Endothelial cell of umbilical vein (primary cell): Measurements from ENCODE around the gene IGF2BP2. TPM values are rescaled to one million over a fixed set of nuclear protein-coding genes. Genes with fewer than 3 reads are reported as not detected.

Experiments used
- BruUV-seq: library from RNA; stranded (reverse); fragments of 400-500 nt; replicated peaks from 2 replicates; lab custom pipeline; 2021; lab: Mats Ljungman, UMichigan
- CTCF ChIA-PET: fragments of 300-600, 350-600 bp; sonication (Branson Sonifier 250); formaldehyde crosslinking; loops from one replicate; lab custom pipeline; 2021; ENCODE audit warnings: antibody characterized with exemption, inconsistent platforms; lab: Charles Lee
- POLR2A ChIA-PET: fragments of 300-600, 350-600 bp; sonication (Branson Sonifier 250); formaldehyde crosslinking; loops from one replicate; lab custom pipeline; 2021; ENCODE audit warnings: antibody characterized with exemption, inconsistent platforms; lab: Charles Lee
- DNase-seq: peaks from one replicate; pipeline ENCODE4 v3.0.0-alpha.2; 2011; ENCODE audit warnings: low read depth, low spot score
- FAIRE-seq: peaks from 2 replicates; lab custom pipeline; 2011; peaks lifted over from hg19 to GRCh38; lab: Jason Lieb, UNC
- H2AFZ ChIP-seq: 2 replicates; pipeline ENCODE4 v1.6.0; 2012; ENCODE audit warnings: low read depth, low read length, control low read depth, inconsistent platforms
- H3K27ac ChIP-seq: 2 replicates; pipeline ENCODE4 v1.5.1; 2011; ENCODE audit warnings: low read depth, mild to moderate bottlenecking, control low read depth, low read length, moderate library complexity; ENCODE audit not compliant: insufficient read depth
- H3K27me3 ChIP-seq, 2 experiments: 2 replicates each; pipeline versions ENCODE4 v1.6.0 to v1.6.1; 2011; ENCODE audit warnings: low read length in 2 of 2, mixed read lengths in 1 of 2; ENCODE audit not compliant: control insufficient read depth in 2 of 2, insufficient read depth in 2 of 2
- H3K36me3 ChIP-seq, 2 experiments: 2 replicates in 1 of 2; 3 replicates in 1 of 2; pipeline ENCODE4 v1.5.1; 2011; ENCODE audit warnings: low read length in 2 of 2, mild to moderate bottlenecking in 1 of 2, moderate library complexity in 1 of 2; ENCODE audit not compliant: control insufficient read depth in 2 of 2, insufficient read depth in 2 of 2; ENCODE audit errors: extremely low read depth in 1 of 2
- H3K4me1 ChIP-seq: 3 replicates; pipeline ENCODE4 v1.5.1; 2011; ENCODE audit warnings: mild to moderate bottlenecking, low read length; ENCODE audit not compliant: control insufficient read depth, insufficient read depth; ENCODE audit errors: extremely low read depth
- H3K4me2 ChIP-seq: 2 replicates; pipeline ENCODE4 v1.6.1; 2011; ENCODE audit warnings: low read length, control low read depth, mixed read lengths; ENCODE audit not compliant: insufficient read depth
- H3K4me3 ChIP-seq, 3 experiments: fragments of 200-600 bp in 1 of 3; sonication (generic), shearing (Covaris generic) in 1 of 3; replicated peaks in 1 of 3; 2 replicates each; pipeline ENCODE4 v1.5.1; 2011 to 2016; ENCODE audit warnings: control low read depth in 3 of 3, low read length in 3 of 3, mild to moderate bottlenecking in 2 of 3, inconsistent platforms in 1 of 3, low read depth in 1 of 3, moderate library complexity in 1 of 3; ENCODE audit not compliant: insufficient read depth in 1 of 3
- H3K79me2 ChIP-seq: 2 replicates; pipeline ENCODE4 v1.6.0; 2012; ENCODE audit warnings: low read length, inconsistent platforms; ENCODE audit not compliant: control insufficient read depth, insufficient read depth
- H3K9ac ChIP-seq: replicated peaks from 2 replicates; pipeline ENCODE3; 2011; ENCODE audit warnings: low read length, control low read depth; ENCODE audit not compliant: insufficient read depth; ENCODE audit errors: extremely low read depth
- H3K9me1 ChIP-seq: replicated peaks from 3 replicates; pipeline ENCODE4 v1.6.0; 2011; ENCODE audit warnings: mild to moderate bottlenecking, low read length; ENCODE audit not compliant: control insufficient read depth, insufficient read depth; ENCODE audit errors: extremely low read depth
- H3K9me3 ChIP-seq: replicated peaks from 2 replicates; pipeline ENCODE4 v1.5.1; 2012; ENCODE audit warnings: low read length, inconsistent platforms; ENCODE audit not compliant: control insufficient read depth, insufficient read depth
- H4K20me1 ChIP-seq: replicated peaks from 2 replicates; pipeline ENCODE3; 2011; ENCODE audit warnings: mild to moderate bottlenecking, low read length; ENCODE audit not compliant: control insufficient read depth, insufficient read depth; ENCODE audit errors: extremely low read depth
- CTCF ChIP-seq, 2 donors: IDR thresholded peaks; 1 replicate in 1 of 2; 2 replicates in 1 of 2; pipeline ENCODE4 v1.5.1; 2011; ENCODE audit warnings: low read length in 2 of 2, mild to moderate bottlenecking in 2 of 2, moderate library complexity in 2 of 2, control low read depth in 1 of 2, inconsistent platforms in 1 of 2, low read depth in 1 of 2; ENCODE audit not compliant: insufficient read depth in 1 of 2; ENCODE audit errors: extremely low read depth in 1 of 2
- EZH2 ChIP-seq: IDR thresholded peaks from 2 replicates; pipeline ENCODE4 v1.6.1; 2012; ENCODE audit warnings: borderline replicate concordance, low read depth, mild to moderate bottlenecking, moderate library complexity, low read length, inconsistent platforms; ENCODE audit not compliant: severe bottlenecking
- FOS ChIP-seq: IDR thresholded peaks from 2 replicates; pipeline ENCODE4 v1.6.1; 2011; ENCODE audit warnings: mild to moderate bottlenecking, low read length, moderate library complexity, borderline replicate concordance; ENCODE audit not compliant: insufficient read depth
- GATA2 ChIP-seq: IDR thresholded peaks from 2 replicates; pipeline ENCODE4 v1.7.0; 2011; ENCODE audit warnings: low read depth, mild to moderate bottlenecking, moderate library complexity, mixed read lengths, low read length; ENCODE audit not compliant: insufficient read length, insufficient read depth
- JUN ChIP-seq: IDR thresholded peaks from 2 replicates; pipeline ENCODE4 v1.6.1; 2011; ENCODE audit warnings: borderline replicate concordance, low read depth; ENCODE audit not compliant: insufficient read length, insufficient read depth
- MYC ChIP-seq: IDR thresholded peaks from one replicate; pipeline ENCODE4 v1.6.1; 2011; ENCODE audit warnings: mild to moderate bottlenecking, low read depth, low read length
- POLR2A ChIP-seq: IDR thresholded peaks from 2 replicates; pipeline ENCODE4 v1.6.1; 2012; ENCODE audit warnings: low read depth, mild to moderate bottlenecking, control low read depth, low read length
- POLR2AphosphoS5 ChIP-seq: IDR thresholded peaks from 2 replicates; pipeline ENCODE4 v1.6.1; 2012; ENCODE audit warnings: low read depth, mild to moderate bottlenecking, control low read depth, low read length, moderate library complexity; ENCODE audit not compliant: insufficient read depth
- dilution Hi-C: fragments of 300-500 bp; cut with MboI; formaldehyde crosslinking; loops from one replicate; pipeline ENCODE4 v1.15.0; 2019; ENCODE audit warnings: low sequenced_read_pairs; ENCODE audit not compliant: extremely low pct_ligation_motif_present
- intact Hi-C: fragments of 100-400 bp; cut with micrococcal nuclease; formaldehyde crosslinking; loops from one replicate; pipeline ENCODE4 v1.10.0; 2022
- polyA plus RNA-seq, 4 experiments: library from polyadenylated mRNA; depleted of rRNA in 3 of 4; stranded (reverse) in 3 of 4; unstranded in 1 of 4; fragments of >200 nt; gene quantifications; 2 replicates each; pipeline versions ENCODE4 v1.2.1 to v1.2.3, GENCODE V29; 2011 to 2012; ENCODE audit warnings: missing spikeins in 1 of 4
- total RNA-seq: library from RNA; stranded (reverse); gene quantifications from 2 replicates; pipeline ENCODE4 v1.2.3, GENCODE V29; 2021
- TF ChIP-seq, protein P1 (sequence below): IDR thresholded peaks from 2 replicates; pipeline ENCODE4 v1.6.1; 2011; ENCODE audit not compliant: insufficient read depth, insufficient read length

Gene IGF2BP2
- total and polyA plus RNA-seq, 2 donors (not counting 3 experiments of a cell fraction or from before 2014, with no cell fraction given), result 10.7 to 130 TPM

DNA sequence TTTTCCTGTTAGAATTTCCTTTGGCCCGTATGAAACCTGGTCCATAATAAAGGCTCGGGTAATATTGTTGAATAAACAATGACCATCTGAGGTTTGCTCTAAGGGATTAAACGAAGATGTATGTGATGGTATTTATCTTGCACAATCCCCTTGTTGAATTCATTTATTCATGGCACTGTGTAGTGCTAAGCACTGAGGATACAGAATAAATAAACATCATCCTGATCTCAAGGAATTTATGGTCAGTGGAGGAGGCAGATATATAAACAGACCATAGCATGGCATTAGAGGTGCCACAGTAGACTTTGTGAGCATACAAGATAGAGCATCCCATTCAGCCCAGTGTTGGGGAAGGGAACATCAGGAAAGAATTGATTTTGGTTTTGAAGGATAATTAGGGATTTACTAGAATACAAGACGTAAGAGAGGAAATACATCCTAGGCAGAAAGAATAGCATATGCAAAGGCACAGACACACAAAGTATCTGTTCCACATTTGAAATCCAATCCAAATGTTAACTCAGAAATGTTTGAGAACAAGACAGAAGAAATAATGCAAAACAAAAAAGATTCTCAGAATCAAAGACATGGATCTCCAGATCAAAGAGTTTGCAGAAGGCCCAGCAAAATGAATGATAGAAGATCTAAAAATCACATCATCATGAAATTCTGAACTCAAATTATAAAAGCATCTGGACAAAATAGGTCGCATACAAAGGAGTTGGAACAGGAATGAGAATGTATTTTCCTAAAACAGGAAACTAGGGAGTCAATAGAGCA is 5.4 kb upstream of the IGF2BP2 start:
- Histone ChIP-seq H3K9me1 (no peaks in the 10 kb centered on the region), H3K79me2 (peaks cover 15% of the 10 kb centered on the region), H3K27ac (no peak overlapping the region), H3K27me3 (no peaks in the 10 kb centered on the region), H3K4me2 (no peak overlapping the region), H4K20me1 (no peaks in the 10 kb centered on the region), H3K36me3 (peaks cover 0 to 2% of the 10 kb centered on the region in 2 experiments), H3K4me1 (peaks cover 8% of the 10 kb centered on the region), H2AFZ (no peak overlapping the region), H3K4me3 (no peak overlapping the region), H3K9me3 (no peaks in the 10 kb centered on the region), H3K9ac (no peak overlapping the region)
- POLR2A ChIA-PET, result no interaction called here
- intact Hi-C loops (no loop called here), dilution Hi-C loops (no loop called here)
- TF ChIP-seq FOS, result no peak
- no peak for TF ChIP-seq POLR2A
- no peak for TF ChIP-seq POLR2AphosphoS5
- no peak for TF ChIP-seq MYC
- no peak for TF ChIP-seq JUN
- TF ChIP-seq, protein P1, sequence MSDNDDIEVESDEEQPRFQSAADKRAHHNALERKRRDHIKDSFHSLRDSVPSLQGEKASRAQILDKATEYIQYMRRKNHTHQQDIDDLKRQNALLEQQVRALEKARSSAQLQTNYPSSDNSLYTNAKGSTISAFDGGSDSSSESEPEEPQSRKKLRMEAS, result no peak
- no peak for TF ChIP-seq CTCF (IDR thresholded peaks at IDR 0.05; ENCODE audit: extremely low read depth in 1 of 2, insufficient read depth in 1 of 2, low read depth in 1 of 2, low read length in 2 of 2)
- no peak for TF ChIP-seq EZH2
- no peak for TF ChIP-seq GATA2
- DNase-seq (no peak), FAIRE-seq (no peak)
- no TSS peak for BruUV-seq
- CTCF ChIA-PET, result interaction anchor here (1.6 kb wide), 1 partner anchor 170 kb away, joined by 5 read pairs; no protein-coding TSS in a partner anchor
